Measurements from ENCODE around the gene NCAPH2. TPM values are rescaled to one million over a fixed set of nuclear protein-coding genes. Genes with fewer than 3 reads are reported as not detected.

NCAPH2 gene
- total and polyA plus RNA-seq, 9 of the 15 experiments (the other 6 are each of a cell fraction or from before 2014, with no cell fraction given) = 3.6 to 88.6 (median 32.4) TPM

- TF ChIP-seq SLC30A9 (CRISPR knock-in tag; IDR thresholded peaks at IDR 0.05) = no peak
- TF ChIP-seq THAP7 (CRISPR knock-in tag; IDR thresholded peaks at IDR 0.05) = no peak
- TF ChIP-seq RBFOX2 (IDR thresholded peaks at IDR 0.05; ENCODE audit: low read depth, low read length) = peak; percentile 79
- no peak for TF ChIP-seq ARID2 (IDR thresholded peaks at IDR 0.05)
- peak; percentile 58 to 69; a peak in 3 of 4 replicates for TF ChIP-seq MAZ (CRISPR knock-in tag; conservative IDR thresholded peaks at IDR 0.05 in 1 of 2, IDR thresholded peaks at IDR 0.05 in 1 of 2)
- peak; percentile 76 for TF ChIP-seq POLR2G (IDR thresholded peaks at IDR 0.05; ENCODE audit: low read depth, low read length)
- peak; percentile 35 for TF ChIP-seq PRPF4 (IDR thresholded peaks at IDR 0.05; ENCODE audit: insufficient read depth, low read depth, low read length, poor library complexity, severe bottlenecking)
- 0 out of 2 replicates have a peak, but pooled peaks have one; percentile 55 for TF ChIP-seq ZSCAN32 (CRISPR knock-in tag; IDR thresholded peaks at IDR 0.05)
- TF ChIP-seq, protein P1, sequence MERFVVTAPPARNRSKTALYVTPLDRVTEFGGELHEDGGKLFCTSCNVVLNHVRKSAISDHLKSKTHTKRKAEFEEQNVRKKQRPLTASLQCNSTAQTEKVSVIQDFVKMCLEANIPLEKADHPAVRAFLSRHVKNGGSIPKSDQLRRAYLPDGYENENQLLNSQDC (CRISPR knock-in tag; IDR thresholded peaks at IDR 0.05) = no peak
- TF ChIP-seq CBX1 (IDR thresholded peaks at IDR 0.05; ENCODE audit: low read depth) = no peak
- TF ChIP-seq NFRKB (IDR thresholded peaks at IDR 0.05; ENCODE audit: low read depth) = 0 out of 2 replicates have a peak, but pooled peaks have one; percentile 30
- TF ChIP-seq SIRT6 (IDR thresholded peaks at IDR 0.05; ENCODE audit: low read depth, low read length) = no peak
- no peak for TF ChIP-seq SMAD3 (CRISPR knock-in tag; conservative IDR thresholded peaks at IDR 0.05)
Measured at GRCh38 chr22:50481440-50482106, 26.5 kb upstream of the NCAPH2 start, which contains the start of gene ADM2 (continued).
